GM21576 (cell line): Measurements from ENCODE around the gene KCNK1.

Experiments used
- ATAC-seq: cut with Tn5 transposase; IDR thresholded peaks from one replicate; pipeline ENCODE4 v1.9.1; 2021; ENCODE audit warnings: mild to moderate bottlenecking, moderate library complexity; ENCODE audit not compliant: unreplicated experiment

KCNK1 gene

GRCh38 chr1:233635765-233636502, 22.0 kb downstream of the KCNK1 start:
- no peak for ATAC-seq

- no peak for ATAC-seq
Measured at GRCh38 chr1:233636503-233636877, 22.6 kb downstream of the KCNK1 start.

- ATAC-seq: no peak
Measured at GRCh38 chr1:233638513-233638912, 24.6 kb downstream of the KCNK1 start.

GRCh38 chr1:233639611-233640010, 25.7 kb downstream of the KCNK1 start:
- no peak for ATAC-seq

- ATAC-seq: no peak
Measured at GRCh38 chr1:233640179-233640578, 26.3 kb downstream of the KCNK1 start.

- ATAC-seq: no peak
Measured at GRCh38 chr1:233641029-233641428, 27.1 kb downstream of the KCNK1 start.

GRCh38 chr1:233647073-233647472, 33.2 kb downstream of the KCNK1 start:
- ATAC-seq: no peak

- ATAC-seq: no peak
Measured at GRCh38 chr1:233647636-233648035, 33.7 kb downstream of the KCNK1 start.

GRCh38 chr1:233651061-233651460, 37.2 kb downstream of the KCNK1 start:
- ATAC-seq: no peak

- ATAC-seq: no peak
Measured at GRCh38 chr1:233651563-233652233, 37.8 kb downstream of the KCNK1 start.

GRCh38 chr1:233652526-233652925, 38.6 kb downstream of the KCNK1 start:
- ATAC-seq: no peak

GRCh38 chr1:233654658-233655280, 40.9 kb downstream of the KCNK1 start:
- ATAC-seq: no peak

- ATAC-seq: no peak
Measured at GRCh38 chr1:233655301-233655740, 41.4 kb downstream of the KCNK1 start.

- ATAC-seq: no peak
Measured at GRCh38 chr1:233656032-233656635, 42.2 kb downstream of the KCNK1 start.

- ATAC-seq: no peak
Measured at GRCh38 chr1:233656687-233657086, 42.8 kb downstream of the KCNK1 start.

GRCh38 chr1:233657466-233657865, 43.6 kb downstream of the KCNK1 start:
- no peak for ATAC-seq

- ATAC-seq: no peak
Measured at GRCh38 chr1:233659495-233659894, 45.6 kb downstream of the KCNK1 start.

GRCh38 chr1:233661376-233662159, 47.7 kb downstream of the KCNK1 start:
- ATAC-seq: no peak

GRCh38 chr1:233662575-233663304, 48.8 kb downstream of the KCNK1 start:
- no peak for ATAC-seq

GRCh38 chr1:233664253-233664652, 50.3 kb downstream of the KCNK1 start:
- no peak for ATAC-seq
